Fibroblast of skin of left biceps (primary cell): ENCODE measurements around the gene CCDC122.
A peak's percentile ranks its signal among the peaks of the same experiment; 100 is the strongest.
"Not testable (repeated sequence)": the region's sequence is repeated elsewhere in the genome, so short reads cannot be mapped to it uniquely, and the experiment has no call there.

Experiments used
- DNase-seq, 2 experiments: peaks; one replicate each; pipeline ENCODE4 v3.0.0-alpha.2; 2013; ENCODE audit warnings: low read depth in 2 of 2

Gene CCDC122

GRCh38 chr13:43877326-43877725 is 2.2 kb downstream of the CCDC122 start:
- DNase-seq: peak in 1 of 2 experiments; percentile 26

GRCh38 chr13:43876366-43876765 is 3.2 kb downstream of the CCDC122 start:
- no peak for DNase-seq

DNA sequence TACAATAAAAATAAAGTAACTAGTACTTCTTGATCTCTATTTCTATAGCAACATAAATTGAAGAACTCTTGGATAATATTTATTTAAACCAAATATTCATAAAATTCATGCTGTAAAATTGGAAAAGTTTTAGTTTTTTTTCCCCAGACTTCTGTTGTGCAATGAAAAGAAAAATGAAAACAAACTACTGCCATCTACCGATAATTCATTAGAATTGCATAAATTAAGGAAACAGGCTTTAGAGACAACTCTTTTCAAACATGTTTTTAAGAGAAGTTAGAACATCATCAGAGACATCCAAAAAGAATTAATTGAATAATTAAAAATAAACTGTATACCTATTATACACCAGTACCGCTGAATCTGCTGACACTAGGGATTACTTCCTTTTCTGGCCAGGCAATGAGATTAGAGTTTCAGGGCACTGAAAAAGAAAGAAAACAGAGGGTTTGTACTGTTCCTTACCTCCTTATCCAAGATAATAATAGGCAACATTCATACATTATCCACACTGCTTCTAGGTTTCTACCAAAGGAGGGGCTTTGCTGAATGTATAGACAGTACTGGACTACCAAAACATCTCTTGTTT is 4.9 kb downstream of the CCDC122 start:
- no peak for DNase-seq

- DNase-seq: no peak
Measured at GRCh38 chr13:43872181-43872580, 7.4 kb downstream of the CCDC122 start.

- DNase-seq: no peak
Measured at GRCh38 chr13:43865892-43866291, 13.6 kb downstream of the CCDC122 start.

DNA sequence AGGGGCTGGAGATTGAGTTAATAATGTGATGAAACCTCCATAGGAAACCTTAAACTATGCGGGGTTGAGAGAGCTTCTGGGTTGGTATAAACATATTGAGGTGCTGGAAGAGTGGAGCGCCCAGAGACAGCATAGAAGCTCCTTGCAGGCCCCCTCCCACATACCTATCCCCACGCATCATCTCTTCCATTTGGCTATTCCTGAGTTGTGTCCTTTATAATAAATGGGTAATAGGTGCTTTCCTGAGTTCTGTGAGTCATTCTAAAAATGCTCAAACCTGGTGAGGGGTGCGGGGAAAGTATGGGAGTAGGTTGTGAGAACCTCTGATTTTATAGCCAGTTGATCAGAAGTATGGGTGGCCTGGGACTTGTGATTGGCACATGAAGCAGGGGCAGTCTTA is 14.6 kb downstream of the CCDC122 start:
- DNase-seq: no peak

DNA sequence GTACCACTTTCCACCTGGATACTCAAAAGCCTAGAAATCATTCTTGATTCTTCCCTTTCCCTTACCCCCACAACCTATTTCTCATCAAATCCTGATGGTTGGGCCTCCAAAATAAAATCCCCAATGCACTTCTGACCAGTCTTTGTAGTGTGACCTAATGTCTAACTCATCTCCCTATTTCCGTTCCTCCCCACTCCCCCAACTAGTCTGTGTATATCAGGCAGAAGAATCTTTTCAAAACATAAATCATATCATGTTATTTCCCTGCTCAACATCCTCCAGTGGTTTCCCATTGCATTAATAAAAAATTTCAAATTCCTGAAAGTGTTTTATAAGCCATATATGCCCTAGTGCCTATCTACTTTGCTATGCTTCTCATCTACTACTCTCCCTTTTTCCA is 17.7 kb downstream of the CCDC122 start:
- DNase-seq: no peak

GRCh38 chr13:43852923-43853404 is 26.6 kb downstream of the CCDC122 start:
- DNase-seq: no peak

DNA sequence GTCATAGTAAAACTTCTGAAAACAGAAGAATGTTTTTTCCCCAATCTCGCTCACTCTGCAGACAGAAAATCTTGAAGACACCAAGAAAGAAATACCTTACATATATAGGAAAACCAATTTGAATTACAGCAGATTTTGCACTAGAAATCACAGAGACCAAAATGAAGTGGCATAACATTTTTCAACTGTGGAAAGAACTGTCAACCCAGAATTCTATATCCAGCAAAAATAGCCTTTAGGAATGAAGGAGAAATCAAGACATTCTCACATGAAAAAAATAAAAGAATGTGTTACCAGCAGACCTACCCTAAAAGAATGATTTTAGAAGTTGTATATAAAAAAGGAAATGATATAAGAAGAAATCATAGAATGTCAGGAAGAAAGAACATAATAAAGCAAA is 28.7 kb downstream of the CCDC122 start:
- no peak for DNase-seq

DNA sequence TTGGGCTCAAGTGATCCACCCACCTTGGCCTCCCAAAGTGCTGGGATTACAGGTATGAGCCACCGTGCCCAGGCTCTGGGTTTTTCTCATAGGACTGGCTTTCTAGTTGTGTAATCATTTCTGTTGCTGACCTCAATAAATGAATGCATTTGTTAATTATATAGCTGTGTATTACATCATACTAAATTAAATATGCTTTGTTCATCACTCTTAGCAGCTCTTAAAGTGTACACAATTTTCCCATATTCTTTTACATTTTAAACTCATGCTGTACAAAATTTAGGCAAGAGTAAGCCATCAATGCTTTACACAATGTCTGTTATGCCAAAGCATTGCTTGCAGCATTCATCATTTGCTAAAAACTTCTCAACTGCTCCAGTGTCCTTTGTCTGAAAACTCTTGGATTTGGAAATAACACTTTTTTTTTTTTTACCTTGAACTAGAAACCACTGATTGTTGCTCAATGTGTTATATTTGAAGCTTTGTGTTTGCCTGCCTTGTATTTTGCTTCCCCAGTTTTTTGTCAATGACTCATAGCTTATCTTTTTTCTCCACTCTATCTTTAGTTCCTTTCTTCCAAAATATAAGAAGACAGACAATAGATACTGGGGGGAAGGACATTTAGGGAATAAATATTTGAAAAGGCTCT is 31.4 kb downstream of the CCDC122 start:
- peak; percentile 55 to 70 for DNase-seq

- DNase-seq: no peak
Measured at GRCh38 chr13:43846496-43847158, 32.9 kb downstream of the CCDC122 start.

- DNase-seq: peak; percentile 71 to 78
Measured at GRCh38 chr13:43838909-43839308, 40.6 kb downstream of the CCDC122 start.

DNA sequence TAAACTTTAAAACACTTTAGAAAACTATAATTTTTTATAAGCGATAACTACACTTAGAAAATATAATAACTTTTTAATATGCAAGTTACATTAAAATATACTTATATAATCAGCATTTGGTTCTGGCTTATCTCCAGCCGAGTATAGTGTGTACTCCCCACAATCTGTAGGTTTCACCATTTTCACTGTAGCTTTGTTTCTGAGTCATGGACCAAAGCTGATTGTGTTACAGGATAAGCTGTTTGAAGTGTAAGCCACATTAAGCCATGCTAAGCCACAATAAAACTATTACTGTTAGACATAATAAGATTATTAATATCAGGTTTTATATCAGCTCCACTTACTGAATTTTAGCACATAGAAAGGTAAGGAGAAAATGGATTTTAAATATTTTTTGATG is 43.8 kb downstream of the CCDC122 start:
- no peak for DNase-seq

- DNase-seq: peak in 1 of 2 experiments; percentile 42
Measured at GRCh38 chr13:43831088-43831487, 48.5 kb downstream of the CCDC122 start.

DNA sequence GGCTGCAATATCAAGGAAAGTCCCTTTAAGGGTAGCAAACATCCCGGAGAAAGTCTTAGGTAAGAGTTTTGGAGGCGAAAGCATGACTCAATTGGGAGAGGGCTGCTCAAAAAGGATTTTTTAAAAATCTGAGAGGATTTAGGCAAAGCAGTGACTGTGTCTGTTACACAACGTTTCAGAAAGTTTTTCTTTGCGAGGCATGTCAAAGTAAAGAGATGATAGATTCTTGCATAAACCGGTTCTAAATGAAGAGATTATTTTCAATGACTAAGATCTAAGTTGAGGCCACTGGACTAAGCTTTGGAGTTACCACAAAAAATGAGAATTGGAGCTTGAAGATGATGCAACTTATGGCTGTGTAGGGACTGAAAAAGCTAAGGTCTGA is 49.1 kb downstream of the CCDC122 start:
- DNase-seq: peak; percentile 73 to 81

DNA sequence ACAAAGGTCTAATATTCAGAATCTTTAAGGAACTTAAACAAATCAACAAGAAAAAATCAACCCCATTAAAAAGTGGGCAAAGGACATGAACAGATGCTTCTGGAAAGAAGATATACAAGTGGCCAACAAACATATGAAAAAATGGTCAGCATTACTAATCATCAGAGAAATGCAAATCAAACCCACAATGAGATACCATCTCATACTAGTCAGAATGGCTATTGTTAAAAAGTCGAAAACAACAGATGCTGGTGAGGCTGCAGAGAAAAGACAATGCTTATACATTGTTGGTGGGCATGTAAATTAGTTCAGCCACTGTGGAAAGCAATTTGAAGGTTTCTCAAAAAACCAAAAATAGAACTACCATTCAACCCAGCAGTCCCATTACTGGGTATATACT is 54.9 kb downstream of the CCDC122 start:
- DNase-seq: not testable (repeated sequence)

GRCh38 chr13:43822969-43823368 is 56.6 kb downstream of the CCDC122 start:
- no peak for DNase-seq

DNA sequence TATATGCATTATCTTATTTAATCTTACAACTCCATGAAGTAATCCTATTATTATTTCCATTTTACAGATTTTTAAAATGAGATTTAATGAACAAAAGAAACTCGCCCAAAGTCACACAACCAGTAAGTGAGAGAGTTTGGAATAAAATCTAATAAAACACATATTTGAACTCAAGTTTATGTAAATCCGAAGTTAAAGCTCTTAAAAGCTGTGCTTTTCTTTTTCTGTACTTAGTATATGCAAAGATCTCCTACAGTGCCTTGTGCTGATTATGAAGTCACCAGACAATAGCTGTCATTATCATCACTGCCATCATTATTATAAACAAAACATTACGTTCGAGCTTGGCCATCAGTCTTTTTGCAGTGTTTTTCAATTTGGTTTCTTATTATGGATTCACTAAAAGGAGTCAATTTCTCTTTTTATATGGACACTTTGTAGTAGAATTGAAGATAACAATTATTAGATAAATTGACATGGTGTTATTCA is 63.1 kb downstream of the CCDC122 start:
- DNase-seq: no peak

- peak; percentile 87 to 89 for DNase-seq
Measured at GRCh38 chr13:43815204-43815603, 64.3 kb downstream of the CCDC122 start.

- DNase-seq: no peak
Measured at GRCh38 chr13:43808676-43809075, 70.9 kb downstream of the CCDC122 start.

DNA sequence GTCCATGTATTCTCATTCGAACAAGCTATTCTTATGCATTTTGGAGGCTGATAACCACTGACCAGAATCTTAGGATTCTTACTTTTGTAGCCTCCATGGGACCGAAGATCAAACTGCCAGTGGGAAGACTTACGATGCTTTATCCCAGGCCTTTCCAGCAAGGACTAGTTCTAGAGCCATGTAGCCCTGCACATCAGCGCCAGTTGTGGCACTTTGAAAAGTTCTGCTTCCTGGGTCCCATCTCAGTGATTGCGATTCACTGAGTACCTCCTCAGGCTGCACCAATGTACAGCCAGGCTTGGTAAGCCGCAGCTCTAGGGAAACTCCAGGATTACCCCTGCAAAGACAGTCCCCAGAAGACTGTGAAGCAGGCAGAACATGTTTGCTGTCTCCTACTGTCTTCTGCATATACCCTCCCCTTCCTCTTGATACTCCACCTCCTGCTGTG is 73.8 kb downstream of the CCDC122 start:
- no peak for DNase-seq

DNA sequence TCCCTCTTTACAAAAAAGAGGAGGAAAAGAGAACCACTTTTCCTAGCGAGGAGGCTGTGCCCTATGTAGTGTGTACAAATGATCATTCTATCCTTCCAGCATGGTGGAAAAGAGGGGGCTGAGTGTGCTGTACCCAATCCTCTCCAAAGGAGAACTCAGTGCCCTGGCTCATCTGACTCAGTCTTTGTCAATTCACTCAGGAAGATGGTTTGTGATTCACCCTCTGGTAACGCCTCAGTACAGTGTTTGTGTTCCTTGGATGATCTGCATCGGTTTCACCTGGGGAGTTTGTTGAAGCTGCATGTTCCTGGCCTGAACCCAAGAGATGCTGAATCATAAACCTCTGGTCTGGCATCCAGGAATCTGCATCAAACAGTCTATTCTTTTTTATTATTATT is 74.5 kb downstream of the CCDC122 start:
- DNase-seq: peak; percentile 74 to 76
